GM18511 (cell line): ENCODE measurements around the gene CDC20.
"Not testable (repeated sequence)": the region's sequence is repeated elsewhere in the genome, so short reads cannot be mapped to it uniquely, and the experiment has no call there.

Experiments
- ATAC-seq: cut with Tn5 transposase; IDR thresholded peaks from one replicate; pipeline ENCODE4 v1.9.1; 2021; ENCODE audit warnings: mild to moderate bottlenecking, moderate library complexity; ENCODE audit not compliant: unreplicated experiment

CDC20 gene

GRCh38 chr1:43354471-43354870 lies 4.3 kb upstream of the CDC20 start:
- ATAC-seq, result no peak

- ATAC-seq, result no peak
These were observed 3.8 kb upstream of the CDC20 start for GRCh38 chr1:43354936-43355335.

- no peak for ATAC-seq
These were observed 1.5 kb upstream of the CDC20 start for GRCh38 chr1:43357251-43357650.

- no peak for ATAC-seq
These were observed 548 bp upstream of the CDC20 start for GRCh38 chr1:43358121-43358745.

DNA sequence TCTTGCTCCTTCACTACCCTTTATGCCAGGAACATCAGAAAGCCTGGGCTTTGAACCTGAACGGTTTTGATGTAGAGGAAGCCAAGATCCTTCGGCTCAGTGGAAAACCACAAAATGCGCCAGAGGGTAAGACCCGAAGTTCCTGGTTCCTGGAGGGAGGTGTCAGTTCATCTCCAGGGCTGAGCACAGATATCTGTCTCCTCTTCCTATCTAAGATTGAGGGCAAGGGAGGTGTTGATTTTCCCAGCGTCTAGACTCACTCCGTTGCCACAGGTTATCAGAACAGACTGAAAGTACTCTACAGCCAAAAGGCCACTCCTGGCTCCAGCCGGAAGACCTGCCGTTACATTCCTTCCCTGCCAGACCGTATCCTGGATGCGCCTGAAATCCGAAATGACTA lies 915 bp downstream of the CDC20 start:
- no peak for ATAC-seq

GRCh38 chr1:43360616-43361015 lies 1.8 kb downstream of the CDC20 start:
- no peak for ATAC-seq

- ATAC-seq, result no peak
These were observed 4.6 kb downstream of the CDC20 start for GRCh38 chr1:43363283-43363934.

GRCh38 chr1:43363935-43364525 lies 5.2 kb downstream of the CDC20 start:
- no peak for ATAC-seq

GRCh38 chr1:43365678-43366077 lies 6.9 kb downstream of the CDC20 start:
- ATAC-seq, result no peak

GRCh38 chr1:43366179-43366578 lies 7.4 kb downstream of the CDC20 start:
- no peak for ATAC-seq

DNA sequence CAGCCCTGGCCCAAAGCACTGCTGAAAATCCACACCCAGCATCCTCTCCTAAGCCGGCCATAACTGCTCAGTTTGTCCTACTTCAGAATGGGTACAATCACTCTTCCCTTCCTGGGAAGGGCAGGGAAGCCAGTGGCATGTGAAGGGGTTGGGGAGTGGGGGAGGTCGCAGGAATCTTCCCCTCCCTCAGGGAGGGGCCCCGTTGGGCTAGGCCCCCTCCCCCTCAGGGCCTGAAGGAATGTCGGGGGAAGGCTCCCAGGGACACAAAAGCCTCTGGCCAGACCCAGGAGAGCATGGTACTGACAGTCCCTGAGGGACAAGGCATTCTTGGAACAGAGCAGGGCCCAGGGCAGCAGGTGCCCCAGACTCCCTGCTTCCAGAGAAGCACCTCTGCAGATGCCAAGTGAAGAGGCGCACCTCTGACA lies 7.8 kb downstream of the CDC20 start:
- no peak for ATAC-seq

GRCh38 chr1:43367026-43367903 lies 8.5 kb downstream of the CDC20 start:
- peak; percentile 47 for ATAC-seq

GRCh38 chr1:43367904-43368645 lies 9.3 kb downstream of the CDC20 start, which contains the start of gene ELOVL1:
ELOVL1 (minus strand) TSS chr1:43368011; CDS start chr1:43365609, 2,402 bp downstream.
- peak; percentile 80 for ATAC-seq

- no peak for ATAC-seq
These were observed 9.9 kb downstream of the CDC20 start for GRCh38 chr1:43368646-43369020.

DNA sequence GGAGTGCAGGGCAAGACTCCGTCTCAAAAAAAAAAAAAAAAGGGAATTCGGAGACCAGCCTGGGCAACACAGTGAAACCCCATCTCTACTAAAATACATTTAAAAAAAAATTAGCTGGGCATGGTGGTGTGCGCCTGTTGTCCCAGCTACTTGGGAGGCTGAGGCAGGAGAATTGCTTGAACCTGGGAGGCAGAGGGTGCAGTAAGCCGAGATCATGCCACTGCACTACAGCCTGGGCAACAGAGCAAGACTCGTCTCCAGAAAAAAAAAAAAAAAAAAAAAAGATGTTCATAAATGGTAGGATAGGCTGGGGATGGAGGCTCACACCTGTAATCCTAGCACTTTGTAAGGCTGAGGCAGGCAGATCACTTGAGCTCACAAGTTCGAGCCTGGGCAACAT lies 11.0 kb downstream of the CDC20 start:
- not testable (repeated sequence) for ATAC-seq

GRCh38 chr1:43370564-43370963 lies 11.8 kb downstream of the CDC20 start:
- no peak for ATAC-seq

DNA sequence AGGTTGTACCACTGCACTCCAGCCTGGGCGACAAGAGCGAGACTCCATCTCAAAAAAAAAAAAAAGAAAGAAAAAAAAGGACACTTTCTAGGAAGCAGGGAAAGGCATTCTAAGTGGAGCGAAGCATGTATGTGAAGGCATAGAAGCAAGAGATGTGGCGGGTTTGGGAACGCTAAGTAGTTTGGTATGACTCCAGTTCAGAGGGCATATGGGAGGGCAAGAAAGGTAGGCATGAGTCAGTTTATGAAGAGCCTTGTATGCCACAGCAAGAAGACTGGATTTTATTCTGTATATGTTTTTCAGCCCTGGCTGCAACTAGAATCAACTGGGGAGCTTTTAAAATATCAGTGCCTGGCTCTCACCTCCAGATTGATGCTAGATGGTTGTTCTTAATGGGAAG lies 13.4 kb downstream of the CDC20 start:
- no peak for ATAC-seq

DNA sequence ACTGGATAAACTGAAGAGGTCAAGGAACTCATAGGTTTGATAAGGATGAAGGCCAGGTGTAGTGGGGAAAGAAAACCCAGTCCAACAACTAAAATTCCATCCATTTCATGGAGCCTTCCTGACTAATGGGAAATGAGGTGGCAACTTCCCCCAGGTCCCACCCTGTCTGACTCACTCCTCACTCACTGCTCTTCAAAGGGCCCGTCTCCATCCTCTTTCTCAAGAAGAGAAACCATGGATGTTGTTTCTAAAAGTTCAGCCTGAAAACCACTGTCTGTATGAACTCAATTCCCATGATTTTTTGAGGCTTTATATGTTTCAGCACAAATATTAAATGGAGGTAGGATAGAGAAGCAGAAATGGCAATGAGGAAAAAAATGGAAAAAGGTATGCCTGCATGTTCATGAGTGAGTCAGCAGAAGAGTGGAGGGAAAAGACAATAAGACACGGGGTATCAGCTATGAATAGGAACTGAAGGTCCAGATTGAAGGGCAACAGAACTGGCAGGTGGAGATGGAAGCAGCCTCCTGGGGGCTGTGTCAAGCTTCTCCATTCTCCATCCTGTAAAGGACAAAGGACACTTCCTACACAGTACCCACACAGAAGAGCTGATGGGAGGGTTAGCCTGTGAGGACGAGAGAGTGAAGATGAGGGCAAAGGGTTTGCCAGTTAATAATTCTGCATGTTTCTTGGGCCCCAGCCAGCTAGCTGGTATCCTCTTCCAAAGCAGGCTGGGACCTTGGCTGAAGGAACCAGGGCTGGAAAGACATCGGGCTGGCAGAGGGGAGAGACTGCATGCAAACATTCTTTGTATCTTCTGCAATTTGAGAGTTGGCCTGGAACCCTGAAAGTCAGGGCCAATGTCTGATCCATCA lies 14.5 kb downstream of the CDC20 start:
- no peak for ATAC-seq

- no peak for ATAC-seq
These were observed 18.0 kb downstream of the CDC20 start for GRCh38 chr1:43376723-43377235.
